GM08714 (cell line): ENCODE measurements around the gene SLC10A7.

ENCODE experiments used
- H3K4me3 ChIP-seq: fragments of 200-500 bp; sonication (Bioruptor generic); 2 replicates; pipeline ENCODE4 v1.5.1; 2014; ENCODE audit warnings: mild to moderate bottlenecking, low read length, inconsistent platforms
- ZNF274 ChIP-seq: IDR thresholded peaks from 2 replicates; pipeline ENCODE4 v1.6.1; 2012; ENCODE audit warnings: mild to moderate bottlenecking, low read depth, low read length

The SLC10A7 gene

GRCh38 chr4:146436423-146437162 lies 85.1 kb downstream of the SLC10A7 start:
- TF ChIP-seq ZNF274: no peak
- H3K4me3 ChIP-seq: no peak overlapping the region

- no peak for TF ChIP-seq ZNF274
- no peak overlapping the region for H3K4me3 ChIP-seq
Measured at GRCh38 chr4:146435962-146436361, 85.8 kb downstream of the SLC10A7 start.

- no peak for TF ChIP-seq ZNF274
- H3K4me3 ChIP-seq: no peak overlapping the region
Measured at GRCh38 chr4:146432065-146432464, 89.7 kb downstream of the SLC10A7 start.

- TF ChIP-seq ZNF274: no peak
- no peak overlapping the region for H3K4me3 ChIP-seq
Measured at GRCh38 chr4:146428298-146428697, 93.4 kb downstream of the SLC10A7 start.

GRCh38 chr4:146417822-146418221 lies 103.9 kb downstream of the SLC10A7 start:
- no peak overlapping the region for H3K4me3 ChIP-seq
- TF ChIP-seq ZNF274: no peak

- TF ChIP-seq ZNF274: no peak
Measured at GRCh38 chr4:146415829-146416228, 105.9 kb downstream of the SLC10A7 start.

GRCh38 chr4:146407669-146408084 lies 114.1 kb downstream of the SLC10A7 start:
- no peak for TF ChIP-seq ZNF274
- no peak overlapping the region for H3K4me3 ChIP-seq

More at GRCh38 chr4:146415829-146416228, 105.9 kb downstream of the SLC10A7 start:
- no peak overlapping the region for H3K4me3 ChIP-seq

- TF ChIP-seq ZNF274: no peak
- no peak overlapping the region for H3K4me3 ChIP-seq
Measured at GRCh38 chr4:146407257-146407656, 114.5 kb downstream of the SLC10A7 start.

GRCh38 chr4:146401274-146401673 lies 120.5 kb downstream of the SLC10A7 start:
- no peak for TF ChIP-seq ZNF274
- H3K4me3 ChIP-seq: no peak overlapping the region

GRCh38 chr4:146398896-146399445 lies 122.8 kb downstream of the SLC10A7 start:
- H3K4me3 ChIP-seq: no peak overlapping the region
- no peak for TF ChIP-seq ZNF274

GRCh38 chr4:146398404-146398803 lies 123.3 kb downstream of the SLC10A7 start:
- TF ChIP-seq ZNF274: no peak

GRCh38 chr4:146389561-146389960 lies 132.2 kb downstream of the SLC10A7 start:
- no peak for TF ChIP-seq ZNF274
- no peak overlapping the region for H3K4me3 ChIP-seq

More at GRCh38 chr4:146398404-146398803, 123.3 kb downstream of the SLC10A7 start:
- no peak overlapping the region for H3K4me3 ChIP-seq

GRCh38 chr4:146382194-146382593 lies 139.5 kb downstream of the SLC10A7 start:
- H3K4me3 ChIP-seq: no peak overlapping the region
- TF ChIP-seq ZNF274: no peak

- no peak for TF ChIP-seq ZNF274
- no peak overlapping the region for H3K4me3 ChIP-seq
Measured at GRCh38 chr4:146381263-146381872, 140.4 kb downstream of the SLC10A7 start.

GRCh38 chr4:146379744-146380143 lies 142.0 kb downstream of the SLC10A7 start:
- H3K4me3 ChIP-seq: no peak overlapping the region
- no peak for TF ChIP-seq ZNF274
